SU-DHL-6 (cell line): ENCODE data around the gene CNTN1.

ENCODE experiments used
- H2AFZ ChIP-seq: fragments of 200-600 bp; sonication (generic); 2 replicates; pipeline ENCODE4 v1.6.1; 2014; ENCODE audit warnings: low read depth, mild to moderate bottlenecking, moderate library complexity, mixed read lengths, antibody characterized with exemption, low read length; ENCODE audit not compliant: severe bottlenecking
- H3F3A ChIP-seq: fragments of 200-600 bp; shearing (Covaris generic); 2 replicates; pipeline ENCODE4 v1.6.0; 2016; ENCODE audit warnings: antibody characterized with exemption, mild to moderate bottlenecking; ENCODE audit not compliant: insufficient read depth
- H3K27ac ChIP-seq: fragments of 200-600 bp; sonication (generic); 2 replicates; pipeline ENCODE4 v1.5.1; 2016; ENCODE audit warnings: low read depth, mild to moderate bottlenecking, low read length, moderate library complexity, mixed read lengths
- H3K27me3 ChIP-seq: fragments of 200-600 bp; sonication (generic), shearing (Covaris generic); 2 replicates; pipeline ENCODE4 v1.6.0; 2014; ENCODE audit warnings: mild to moderate bottlenecking, low read length
- H3K36me3 ChIP-seq: fragments of 200-600 bp; sonication (generic); 2 replicates; pipeline ENCODE4 v1.6.1; 2014; ENCODE audit warnings: mild to moderate bottlenecking, low read length, mixed read lengths
- H3K4me2 ChIP-seq: fragments of 300-600, 200-600 bp; shearing (Covaris generic), sonication (generic); 2 replicates; pipeline ENCODE4 v1.6.0; 2014; ENCODE audit warnings: low read length, low read depth, mild to moderate bottlenecking; ENCODE audit not compliant: poor library complexity, severe bottlenecking
- H3K4me3 ChIP-seq: fragments of 200-600 bp; sonication (generic); 2 replicates; pipeline ENCODE4 v1.5.1; 2014; ENCODE audit warnings: antibody characterized with exemption, low read length, mild to moderate bottlenecking, mixed read lengths; ENCODE audit not compliant: insufficient read depth, poor library complexity, severe bottlenecking
- H3K79me2 ChIP-seq: fragments of 200-600 bp; sonication (generic); 2 replicates; pipeline ENCODE4 v1.6.1; 2014; ENCODE audit warnings: mild to moderate bottlenecking, low read length, moderate library complexity; ENCODE audit not compliant: insufficient read depth
- H3K9ac ChIP-seq: fragments of 200-600 bp; sonication (generic); 2 replicates; pipeline ENCODE4 v1.7.0; 2014; ENCODE audit warnings: mild to moderate bottlenecking, low read length
- H3K9me2 ChIP-seq: fragments of 200-600 bp; sonication (generic); replicated peaks from 2 replicates; pipeline ENCODE4 v1.6.1; 2014; ENCODE audit warnings: low read length; ENCODE audit not compliant: insufficient read depth
- H3K9me3 ChIP-seq: fragments of 200-600 bp; sonication (generic); 2 replicates; pipeline ENCODE4 v1.6.1; 2014; ENCODE audit warnings: low read length, mixed read lengths; ENCODE audit not compliant: insufficient read depth
- H4K20me1 ChIP-seq: fragments of 200-600 bp; sonication (generic); 2 replicates; pipeline ENCODE4 v1.6.1; 2014; ENCODE audit warnings: low read depth, mild to moderate bottlenecking, antibody characterized with exemption, low read length, moderate library complexity, mixed read lengths
- CTCF ChIP-seq: fragments of 200-600 bp; sonication (generic); IDR thresholded peaks from one replicate; pipeline ENCODE4 v1.5.1; 2017; ENCODE audit warnings: antibody characterized with exemption, mild to moderate bottlenecking, low read length, moderate library complexity; ENCODE audit not compliant: insufficient read depth, poor library complexity, severe bottlenecking
- EZH2phosphoT487 ChIP-seq: fragments of 200-600 bp; sonication (generic), shearing (Covaris generic); conservative IDR thresholded peaks from 2 replicates; pipeline ENCODE4 v1.6.1; 2018; ENCODE audit warnings: mild to moderate bottlenecking, antibody characterized with exemption, low read length, moderate library complexity, mixed read lengths

CNTN1 gene

GRCh38 chr12:40650038-40650704 is 42.1 kb upstream of the CNTN1 start:
- H3F3A ChIP-seq = no peaks in the 10 kb centered on the region
- no peak overlapping the region for H3K27ac ChIP-seq
- H3K4me2 ChIP-seq = no peak overlapping the region
- no peak overlapping the region for H3K9ac ChIP-seq
- H3K9me2 ChIP-seq = no peaks in the 10 kb centered on the region
- no peaks in the 10 kb centered on the region for H3K36me3 ChIP-seq
- H3K4me3 ChIP-seq = no peak overlapping the region
- H3K9me3 ChIP-seq = no peaks in the 10 kb centered on the region
- H3K27me3 ChIP-seq = no peaks in the 10 kb centered on the region
- H4K20me1 ChIP-seq = no peaks in the 10 kb centered on the region
- H2AFZ ChIP-seq = no peak overlapping the region
- no peaks in the 10 kb centered on the region for H3K79me2 ChIP-seq
- TF ChIP-seq CTCF = no peak
- no peak for TF ChIP-seq EZH2phosphoT487

- H3K27ac ChIP-seq = no peak overlapping the region
- no peaks in the 10 kb centered on the region for H3K9me2 ChIP-seq
- H3K4me3 ChIP-seq = no peak overlapping the region
- no peaks in the 10 kb centered on the region for H3K36me3 ChIP-seq
- no peak overlapping the region for H2AFZ ChIP-seq
- no peaks in the 10 kb centered on the region for H4K20me1 ChIP-seq
- no peaks in the 10 kb centered on the region for H3K79me2 ChIP-seq
- H3K9ac ChIP-seq = no peak overlapping the region
- no peaks in the 10 kb centered on the region for H3K9me3 ChIP-seq
- TF ChIP-seq EZH2phosphoT487 = no peak
- TF ChIP-seq CTCF = no peak
- H3F3A ChIP-seq = no peaks in the 10 kb centered on the region
- H3K27me3 ChIP-seq = no peaks in the 10 kb centered on the region
- H3K4me2 ChIP-seq = no peak overlapping the region
These were observed 36.8 kb upstream of the CNTN1 start for GRCh38 chr12:40655451-40655850.

GRCh38 chr12:40662366-40662765 is 29.9 kb upstream of the CNTN1 start:
- Histone ChIP-seq H3K36me3 (no peaks in the 10 kb centered on the region), H3K9me2 (no peaks in the 10 kb centered on the region), H3K4me3 (no peak overlapping the region)

More at GRCh38 chr12:40662366-40662765, 29.9 kb upstream of the CNTN1 start:
- H3K4me2 ChIP-seq = no peak overlapping the region
- no peak overlapping the region for H2AFZ ChIP-seq
- no peak overlapping the region for H3K9ac ChIP-seq
- H3F3A ChIP-seq = no peaks in the 10 kb centered on the region
- no peaks in the 10 kb centered on the region for H3K9me3 ChIP-seq
- H3K27me3 ChIP-seq = no peaks in the 10 kb centered on the region
- no peaks in the 10 kb centered on the region for H3K79me2 ChIP-seq
- H4K20me1 ChIP-seq = no peaks in the 10 kb centered on the region
- TF ChIP-seq EZH2phosphoT487 (no peak), CTCF (no peak)
- H3K27ac ChIP-seq = no peak overlapping the region
